Hematopoietic multipotent progenitor cell treated with erythropoietin and hydrocortisone succinate and interleukin-3 and kit ligand, for 17 days (in vitro differentiated cells): ENCODE data around the gene SLC18A3.

Experiments used
- DNase-seq: peaks from one replicate; pipeline ENCODE4 v3.0.0-alpha.2; 2015; ENCODE audit warnings: low spot score

SLC18A3 gene

DNA sequence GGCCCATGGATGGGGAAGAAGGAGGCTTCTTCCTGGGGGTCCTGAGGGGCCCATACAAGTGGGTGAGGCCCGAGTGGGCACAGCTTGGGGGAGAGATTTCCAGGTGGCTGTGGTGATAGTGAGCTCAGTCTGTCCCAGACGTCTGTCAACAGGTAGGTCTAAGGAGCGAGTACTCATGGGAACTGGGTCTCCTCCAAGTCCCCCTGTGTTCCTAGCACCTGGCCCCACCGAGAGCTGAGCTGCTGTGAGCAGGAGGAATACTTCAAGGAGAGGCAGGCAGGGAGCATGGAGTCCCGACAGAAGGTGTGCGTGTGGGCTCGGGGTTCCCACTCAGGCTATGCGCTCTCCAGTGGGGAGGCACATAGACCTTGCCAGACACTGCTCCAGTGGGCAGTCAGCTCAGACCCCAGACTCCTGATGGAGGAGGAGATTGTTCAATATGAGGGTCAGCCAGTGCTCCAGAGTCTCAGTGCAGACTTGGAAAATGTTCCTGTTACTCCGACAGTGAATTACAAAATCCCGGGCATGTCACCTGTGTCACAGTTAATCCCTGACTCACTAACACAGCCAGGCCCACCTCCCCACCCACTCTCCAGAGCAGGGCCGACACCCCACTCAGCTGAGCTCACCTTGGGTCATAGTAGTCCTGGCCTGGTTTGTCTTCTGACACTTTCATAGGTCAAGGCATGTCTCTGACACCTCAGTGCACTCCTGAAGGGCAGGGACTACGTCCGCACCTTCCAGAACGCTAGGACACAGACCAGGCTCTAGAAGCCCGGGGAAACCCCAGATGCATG is 41.1 kb downstream of the SLC18A3 start:
- no peak for DNase-seq

- no peak for DNase-seq
Measured at GRCh38 chr10:49651917-49652316, 41.8 kb downstream of the SLC18A3 start.

DNA sequence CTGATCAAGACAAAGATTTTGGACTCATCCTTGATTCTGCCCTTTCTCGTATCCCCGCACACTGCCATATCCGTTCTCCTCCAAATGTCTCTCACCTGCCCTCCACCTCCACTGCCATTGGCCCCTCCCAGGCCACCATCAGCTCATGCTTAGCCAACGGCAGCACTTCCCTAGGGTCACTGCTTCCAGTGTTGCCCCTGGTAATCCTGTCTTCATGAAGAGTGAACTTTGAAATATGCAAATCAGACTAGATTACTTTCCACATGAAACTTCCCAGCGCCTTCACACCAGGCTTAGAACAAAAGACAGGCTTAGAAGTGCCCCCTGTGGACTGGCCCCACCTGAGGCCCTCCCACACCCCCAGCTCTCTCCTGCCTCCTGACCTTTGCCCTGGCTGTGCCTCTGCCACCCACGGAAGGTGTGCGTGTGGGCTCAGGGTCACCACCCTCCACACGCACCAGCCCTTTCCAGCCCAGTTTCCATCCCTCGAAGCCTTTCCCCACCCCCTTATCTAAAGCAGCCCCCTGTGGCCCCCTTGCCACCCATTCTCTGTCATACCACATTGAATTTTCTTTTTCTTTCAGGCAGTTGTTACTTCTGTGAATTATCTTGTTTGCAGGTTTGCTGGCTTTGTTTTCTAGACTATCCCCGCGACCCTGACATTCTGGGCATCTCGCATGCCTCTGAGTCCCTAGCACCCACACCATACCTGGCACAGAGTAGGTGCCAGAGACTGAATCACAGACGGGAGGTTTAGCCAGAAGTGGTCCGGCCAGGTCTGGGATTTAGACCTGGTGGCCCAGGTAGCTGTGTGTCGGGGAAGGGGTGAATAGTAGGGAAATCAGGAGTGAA is 42.5 kb downstream of the SLC18A3 start:
- no peak for DNase-seq

GRCh38 chr10:49653273-49653929 is 43.3 kb downstream of the SLC18A3 start:
- DNase-seq: no peak

- no peak for DNase-seq
Measured at GRCh38 chr10:49654036-49654693, 44.1 kb downstream of the SLC18A3 start.

DNA sequence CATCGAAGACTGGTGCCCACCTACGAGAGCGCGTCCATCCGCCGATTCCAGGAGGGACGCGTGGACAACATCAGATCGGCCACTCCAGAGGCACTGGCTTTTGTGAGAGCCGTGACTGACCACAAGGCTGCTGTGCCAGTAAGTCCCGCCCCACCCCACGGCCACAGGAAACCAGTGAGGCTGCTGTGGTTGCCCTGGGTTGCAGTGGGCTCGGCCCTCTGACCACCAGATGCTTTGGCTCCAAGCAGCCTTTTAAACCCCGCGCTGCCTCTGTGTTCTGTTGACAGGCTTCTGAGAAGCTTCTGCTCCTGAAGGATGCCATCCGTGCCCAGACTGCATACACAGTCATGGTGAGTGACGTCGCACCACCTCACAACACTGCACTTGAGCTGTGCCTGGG is 45.0 kb downstream of the SLC18A3 start:
- DNase-seq: no peak

DNA sequence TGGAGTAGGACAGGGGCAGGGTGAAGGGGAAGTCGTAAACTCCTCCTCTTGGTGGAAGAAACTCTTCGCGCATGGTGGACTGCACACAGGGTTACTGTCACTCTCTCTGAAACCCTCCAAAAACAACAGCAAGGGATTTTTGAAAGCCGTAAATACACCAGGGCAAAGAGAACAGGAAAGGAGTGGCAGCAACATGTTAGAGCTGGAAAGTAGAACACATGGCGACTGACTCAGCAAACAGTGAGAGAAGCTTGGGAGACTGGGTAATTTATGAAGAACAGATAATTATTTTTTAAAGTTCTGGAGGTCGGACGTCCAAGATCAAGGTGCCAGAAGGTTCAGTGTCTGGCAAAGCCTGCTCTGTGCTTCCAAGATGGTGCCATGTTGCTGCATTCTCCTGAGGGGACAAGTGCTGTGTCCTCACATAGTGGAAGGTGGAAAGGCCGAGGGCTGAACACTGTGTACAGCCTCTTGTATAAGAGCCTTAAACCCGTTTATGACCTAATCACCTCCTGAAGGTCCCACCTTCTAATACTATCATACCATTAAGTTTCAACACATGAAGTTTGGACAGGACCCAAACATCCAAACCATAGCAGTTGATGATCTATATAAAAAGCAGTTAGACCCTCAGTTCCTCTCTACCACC is 46.9 kb downstream of the SLC18A3 start:
- DNase-seq: no peak

DNA sequence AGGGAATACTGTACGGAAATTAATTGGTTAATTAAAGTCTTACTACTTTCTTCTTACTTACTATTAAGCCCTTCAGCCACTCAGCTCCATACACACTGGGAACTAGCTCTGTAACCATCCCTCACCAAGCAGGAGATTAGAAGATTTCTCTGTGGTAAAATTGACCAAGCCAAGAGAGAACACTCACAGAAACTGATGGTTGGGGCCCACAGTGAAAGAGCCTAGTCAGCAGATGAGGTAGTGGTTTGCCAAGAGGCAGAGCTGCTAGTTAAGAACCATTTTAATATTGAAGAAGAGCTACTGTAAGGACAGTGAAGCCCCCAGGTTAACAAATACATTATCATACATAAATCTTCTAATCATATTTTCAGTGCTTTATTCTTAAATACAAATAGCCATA is 47.5 kb downstream of the SLC18A3 start:
- DNase-seq: no peak

DNA sequence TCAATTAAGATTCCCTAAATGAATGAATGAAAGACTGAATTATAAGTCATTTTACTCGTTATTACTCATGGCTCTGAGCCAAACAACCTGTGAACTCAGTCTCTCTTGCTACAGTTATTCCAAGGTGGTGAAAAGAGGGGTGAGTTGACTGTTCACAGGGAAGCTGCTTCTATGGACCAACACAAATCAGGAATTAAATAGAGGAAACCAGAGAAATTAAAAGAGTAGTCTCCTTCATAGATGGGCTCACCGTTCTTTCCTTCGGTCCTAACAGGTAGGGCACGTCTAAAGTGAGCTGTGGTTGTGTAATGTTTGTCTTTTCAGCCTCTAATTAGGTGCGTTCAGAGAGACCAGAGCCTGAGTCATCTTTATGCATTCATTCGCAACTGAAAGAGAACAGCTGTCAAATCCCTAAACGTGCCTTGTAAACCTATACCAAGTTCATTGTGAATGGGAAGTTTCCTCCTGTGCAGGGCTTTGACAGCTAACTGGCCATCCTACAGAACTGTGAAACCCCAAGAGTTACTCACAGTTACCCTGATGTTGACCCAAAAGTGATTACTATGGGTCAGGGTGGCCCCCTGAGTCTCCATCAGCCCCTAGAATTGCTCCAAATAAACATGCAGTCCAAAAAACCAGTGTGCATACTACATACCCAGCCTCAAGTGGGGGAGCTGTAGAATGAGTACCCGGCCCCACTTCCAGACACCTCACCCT is 51.2 kb downstream of the SLC18A3 start:
- DNase-seq: no peak
